Thyroid gland (tissue), 4 donors: ENCODE measurements around the gene GCC2. TPM values are rescaled to one million over a fixed set of nuclear protein-coding genes. Genes with fewer than 3 reads are reported as not detected.
"Not testable (repeated sequence)": the region's sequence is repeated elsewhere in the genome, so short reads cannot be mapped to it uniquely, and the experiment has no call there.

Source experiments
- DNase-seq, 2 donors: peaks; one replicate each; pipeline ENCODE4 v3.0.0-alpha.2; 2019
- H3K27ac ChIP-seq, 3 donors: fragments of 200-600 bp; sonication (generic); 1 replicate in 2 of 3; 2 replicates in 1 of 3; pipeline ENCODE4 v1.5.1; 2016 to 2019; ENCODE audit warnings: mild to moderate bottlenecking in 1 of 3, moderate library complexity in 1 of 3
- H3K27me3 ChIP-seq: fragments of 200-600 bp; sonication (generic); one replicate; pipeline ENCODE4 v1.5.1; 2019
- H3K36me3 ChIP-seq, 2 donors: fragments of 200-600 bp; sonication (generic); one replicate each; pipeline ENCODE4 v1.5.1; 2016 to 2019
- H3K4me1 ChIP-seq, 2 donors: fragments of 200-600 bp; sonication (generic); one replicate each; pipeline ENCODE4 v1.5.1; 2017 to 2019
- H3K4me3 ChIP-seq, 3 donors: fragments of 200-600 bp; sonication (generic); replicated peaks in 1 of 3; 1 replicate in 2 of 3; 2 replicates in 1 of 3; pipeline ENCODE4 v1.5.1; 2016; ENCODE audit warnings: mild to moderate bottlenecking in 1 of 3
- H3K9me3 ChIP-seq: fragments of 200-600 bp; sonication (generic); one replicate; pipeline ENCODE4 v1.5.1; 2017
- POLR2A ChIP-seq, 2 donors: fragments of 450-650 bp; IDR thresholded peaks; one replicate each; pipeline ENCODE4 v1.6.1; 2017; ENCODE audit warnings: antibody characterized with exemption in 2 of 2, mild to moderate bottlenecking in 2 of 2, moderate library complexity in 1 of 2
- WGBS, 2 donors: methylation state at CpG; one replicate each; pipeline ENCODE4 v1.1.5; 2017; 5-methylcytosine and 5-hydroxymethylcytosine counted together
- intact Hi-C: fragments of 100-400 bp; cut with DNase I; formaldehyde crosslinking; loops from one replicate; pipeline ENCODE4 v1.15.1; 2023
- total RNA-seq, 4 donors: library from RNA; depleted of rRNA; stranded (reverse); fragments of >200 nt; gene quantifications; one replicate each; pipeline ENCODE4 v1.2.3, GENCODE V29; 2016
- TF ChIP-seq, protein P1 (sequence below), 6 experiments: fragments of 200-600 bp in 3 of 6; fragments of 450-650 bp in 3 of 6; sonication (generic) in 3 of 6; IDR thresholded peaks; one replicate each; pipeline ENCODE4 v1.5.1; 2016 to 2019; ENCODE audit warnings: antibody characterized with exemption in 6 of 6, mild to moderate bottlenecking in 2 of 6, inconsistent platforms in 1 of 6, moderate library complexity in 1 of 6

The GCC2 gene
- total RNA-seq, 4 donors from 2014 or later, result 41.4 to 59.4 (median 54.0) TPM

DNA sequence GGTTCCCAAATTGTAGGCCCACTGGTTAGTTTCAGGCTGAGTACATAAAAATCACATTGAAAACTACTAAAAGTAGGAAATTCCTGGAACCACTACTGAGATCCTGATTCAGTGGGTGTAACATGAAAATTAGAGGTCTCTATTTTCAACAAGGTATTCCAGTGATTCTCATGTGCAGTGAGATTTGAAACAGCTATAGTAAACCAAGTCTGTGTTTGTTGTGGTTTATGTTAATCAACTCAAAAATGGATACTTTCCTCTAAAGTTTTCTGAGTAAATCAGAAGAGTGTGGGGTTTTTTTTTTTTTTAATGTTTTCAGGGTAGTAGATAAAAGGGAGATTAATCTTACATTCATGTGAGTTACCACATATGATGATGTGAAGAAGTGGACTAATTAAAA is 42.8 kb downstream of the GCC2 start:
- TF ChIP-seq, protein P1, sequence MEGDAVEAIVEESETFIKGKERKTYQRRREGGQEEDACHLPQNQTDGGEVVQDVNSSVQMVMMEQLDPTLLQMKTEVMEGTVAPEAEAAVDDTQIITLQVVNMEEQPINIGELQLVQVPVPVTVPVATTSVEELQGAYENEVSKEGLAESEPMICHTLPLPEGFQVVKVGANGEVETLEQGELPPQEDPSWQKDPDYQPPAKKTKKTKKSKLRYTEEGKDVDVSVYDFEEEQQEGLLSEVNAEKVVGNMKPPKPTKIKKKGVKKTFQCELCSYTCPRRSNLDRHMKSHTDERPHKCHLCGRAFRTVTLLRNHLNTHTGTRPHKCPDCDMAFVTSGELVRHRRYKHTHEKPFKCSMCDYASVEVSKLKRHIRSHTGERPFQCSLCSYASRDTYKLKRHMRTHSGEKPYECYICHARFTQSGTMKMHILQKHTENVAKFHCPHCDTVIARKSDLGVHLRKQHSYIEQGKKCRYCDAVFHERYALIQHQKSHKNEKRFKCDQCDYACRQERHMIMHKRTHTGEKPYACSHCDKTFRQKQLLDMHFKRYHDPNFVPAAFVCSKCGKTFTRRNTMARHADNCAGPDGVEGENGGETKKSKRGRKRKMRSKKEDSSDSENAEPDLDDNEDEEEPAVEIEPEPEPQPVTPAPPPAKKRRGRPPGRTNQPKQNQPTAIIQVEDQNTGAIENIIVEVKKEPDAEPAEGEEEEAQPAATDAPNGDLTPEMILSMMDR (IDR thresholded peaks at IDR 0.05), result no peak
- no peak for TF ChIP-seq POLR2A (IDR thresholded peaks at IDR 0.05)
- H3K4me1 ChIP-seq, result no peaks in the 10 kb centered on the region
- H3K36me3 ChIP-seq, result peaks cover 14 to 24% of the 10 kb centered on the region in 2 donors
- no peaks in the 10 kb centered on the region for H3K9me3 ChIP-seq
- H3K4me3 ChIP-seq, result no peak overlapping the region
- H3K27me3 ChIP-seq, result no peaks in the 10 kb centered on the region
- intact Hi-C loops, result no loop called here
- no peak overlapping the region for H3K27ac ChIP-seq
- no peak for DNase-seq

DNA sequence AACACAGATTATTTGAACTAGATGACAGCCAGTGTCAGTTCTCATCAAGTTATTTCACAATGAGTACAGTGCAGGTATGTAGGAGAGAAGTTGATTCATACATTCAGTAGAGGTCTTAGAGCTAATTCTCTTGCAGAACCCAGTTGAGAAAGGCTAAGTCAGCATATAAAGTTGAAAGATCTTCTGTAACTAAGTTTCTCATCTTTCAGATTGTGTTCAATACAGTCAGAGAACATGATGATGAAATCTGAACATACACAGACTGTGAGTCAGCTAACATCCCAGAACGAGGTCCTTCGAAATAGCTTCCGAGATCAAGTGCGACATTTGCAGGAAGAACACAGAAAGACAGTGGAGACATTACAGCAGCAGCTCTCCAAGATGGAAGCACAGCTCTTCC is 43.4 kb downstream of the GCC2 start:
- peaks cover 15 to 29% of the 10 kb centered on the region in 2 donors for H3K36me3 ChIP-seq
- intact Hi-C loops, result no loop called here
- no peaks in the 10 kb centered on the region for H3K4me1 ChIP-seq
- H3K27me3 ChIP-seq, result no peaks in the 10 kb centered on the region
- WGBS, 2 donors, result 91 to 95% methylated on average over 4 of the region's 4 CpGs
- TF ChIP-seq POLR2A (IDR thresholded peaks at IDR 0.05), result no peak
- TF ChIP-seq, protein P1 (IDR thresholded peaks at IDR 0.05), result no peak
- H3K4me3 ChIP-seq, result no peak overlapping the region
- no peak overlapping the region for H3K27ac ChIP-seq
- DNase-seq, result no peak
- no peaks in the 10 kb centered on the region for H3K9me3 ChIP-seq

DNA sequence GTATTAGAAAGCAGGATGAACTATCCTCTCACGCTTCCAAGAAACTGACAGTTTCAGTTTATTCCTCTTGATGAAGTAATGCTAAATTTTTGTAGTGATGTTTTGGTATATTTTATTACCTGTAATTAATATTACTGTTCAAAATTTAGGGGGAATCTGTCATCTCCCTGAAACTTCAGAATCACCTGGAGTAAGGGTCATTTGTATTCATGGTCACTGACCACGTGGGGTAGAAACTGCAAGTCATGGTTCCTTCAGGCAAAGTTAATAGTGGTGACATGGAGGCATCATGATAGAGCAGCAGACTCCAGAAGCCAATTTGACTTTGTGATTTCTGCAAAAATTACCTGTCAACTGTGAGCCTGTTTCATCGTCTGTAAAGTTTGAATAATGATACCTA is 47.2 kb downstream of the GCC2 start:
- 100% methylated on average over 2 of the region's 3 CpGs; no CpG with 5 or more reads in 1 of the 2 donors for WGBS, 2 donors
- H3K27ac ChIP-seq, H3K9me3 ChIP-seq, H3K27me3 ChIP-seq, H3K4me3 ChIP-seq, DNase-seq, H3K4me1 ChIP-seq, intact Hi-C loops: not testable (repeated sequence)
- H3K36me3 ChIP-seq, result peaks cover 13 to 18% of the 10 kb centered on the region in 2 donors

DNA sequence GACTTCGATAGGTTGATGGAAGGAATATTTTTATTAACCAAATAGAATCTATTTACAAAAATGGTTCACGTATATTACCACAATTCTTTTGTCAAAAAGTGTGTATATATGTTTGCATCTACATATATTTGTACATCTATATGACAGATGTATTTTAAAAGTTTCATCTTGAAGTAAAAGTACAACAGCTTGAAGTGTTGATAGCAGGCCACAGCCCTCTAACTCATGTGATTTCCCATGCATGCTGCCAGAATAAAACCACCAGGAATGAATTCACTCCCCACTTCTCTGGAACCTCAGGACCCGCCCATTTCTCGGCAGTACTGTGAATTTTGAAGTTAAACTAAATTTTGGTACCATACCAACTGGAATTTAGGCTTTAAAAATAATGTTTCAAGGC is 58.6 kb downstream of the GCC2 start:
- intact Hi-C loops, H3K9me3 ChIP-seq: not testable (repeated sequence)
- 90% methylated on average over 4 of the region's 4 CpGs for WGBS, 2 donors

DNA sequence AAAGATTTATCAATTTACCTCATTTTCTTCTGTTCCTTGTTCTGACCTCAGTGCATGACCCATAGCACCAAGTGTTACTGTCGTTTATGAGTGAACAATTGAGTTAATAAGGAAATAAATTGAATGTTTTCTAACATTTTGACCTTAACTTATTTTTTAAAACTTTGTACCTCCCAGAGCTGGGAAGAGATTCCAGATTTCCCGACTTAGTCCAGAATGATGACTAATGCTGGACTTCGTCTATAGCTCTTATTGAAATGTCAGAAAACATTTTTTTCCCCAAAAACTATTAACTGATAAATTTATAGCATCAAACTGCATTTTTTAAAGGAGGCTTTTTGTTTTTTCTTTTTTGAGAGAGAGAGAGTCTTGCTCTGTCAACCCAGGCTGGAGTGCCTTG is 63.4 kb downstream of the GCC2 start:
- DNase-seq, H3K36me3 ChIP-seq, H3K4me3 ChIP-seq, H3K4me1 ChIP-seq, H3K9me3 ChIP-seq, H3K27ac ChIP-seq, H3K27me3 ChIP-seq, intact Hi-C loops: not testable (repeated sequence)
- WGBS, 2 donors, result 74 to 86% methylated on average over 3 of the region's 3 CpGs

More for the DNA sequence above, 58.6 kb downstream of the GCC2 start:
- DNase-seq, H3K36me3 ChIP-seq, H3K4me1 ChIP-seq, H3K4me3 ChIP-seq, H3K27me3 ChIP-seq: not testable (repeated sequence)
- peak overlapping the region in 1 of 3 donors; percentile 24 for H3K27ac ChIP-seq

DNA sequence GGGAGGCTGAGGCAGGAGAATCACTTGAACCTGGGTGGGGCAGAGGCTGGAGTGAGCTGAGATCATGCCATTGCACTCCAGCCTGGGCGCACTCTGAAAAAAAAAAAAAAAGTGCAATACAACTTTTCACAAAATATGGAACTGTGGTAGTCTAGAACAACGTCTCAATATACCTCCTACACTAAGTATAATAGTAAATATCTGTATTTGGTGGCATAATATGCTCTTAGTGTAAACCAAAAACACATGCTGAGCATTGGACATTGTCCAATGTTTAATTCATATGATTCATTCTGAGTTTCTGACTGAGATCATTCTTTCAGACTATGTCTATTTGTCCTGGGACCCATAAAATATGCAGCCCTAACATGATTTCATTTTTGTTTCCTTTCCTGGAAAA is 65.5 kb downstream of the GCC2 start:
- 44 to 68% methylated on average over 2 of the region's 2 CpGs for WGBS, 2 donors

DNA sequence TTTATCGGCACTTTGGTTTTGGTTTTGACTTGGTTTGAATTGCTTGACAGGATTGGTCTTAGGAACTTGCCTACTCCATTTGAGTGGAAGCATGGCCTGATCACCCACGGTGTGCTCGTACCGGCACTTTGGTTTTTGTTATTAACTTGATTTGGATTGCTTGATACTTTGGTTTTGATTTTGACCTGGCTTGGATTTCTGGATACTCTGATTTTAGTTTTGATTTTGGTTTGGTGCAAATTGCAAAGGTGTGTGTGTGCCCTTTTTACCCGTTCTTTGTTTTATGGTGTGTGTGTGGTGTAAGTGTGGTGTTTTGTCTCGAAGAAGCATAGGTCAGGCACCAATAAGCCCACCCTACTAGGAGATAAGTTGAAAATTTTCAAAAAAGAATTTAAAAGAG is 75.7 kb downstream of the GCC2 start:
- 100% methylated on average over 5 of the region's 6 CpGs; no CpG with 5 or more reads in 1 of the 2 donors for WGBS, 2 donors
- H3K9me3 ChIP-seq, H3K36me3 ChIP-seq, DNase-seq, H3K4me3 ChIP-seq, H3K27me3 ChIP-seq, intact Hi-C loops, H3K27ac ChIP-seq, H3K4me1 ChIP-seq: not testable (repeated sequence)

More for the DNA sequence above, 65.5 kb downstream of the GCC2 start:
- DNase-seq, H3K4me3 ChIP-seq, H3K27me3 ChIP-seq, intact Hi-C loops, H3K36me3 ChIP-seq, H3K27ac ChIP-seq, H3K4me1 ChIP-seq, H3K9me3 ChIP-seq: not testable (repeated sequence)

DNA sequence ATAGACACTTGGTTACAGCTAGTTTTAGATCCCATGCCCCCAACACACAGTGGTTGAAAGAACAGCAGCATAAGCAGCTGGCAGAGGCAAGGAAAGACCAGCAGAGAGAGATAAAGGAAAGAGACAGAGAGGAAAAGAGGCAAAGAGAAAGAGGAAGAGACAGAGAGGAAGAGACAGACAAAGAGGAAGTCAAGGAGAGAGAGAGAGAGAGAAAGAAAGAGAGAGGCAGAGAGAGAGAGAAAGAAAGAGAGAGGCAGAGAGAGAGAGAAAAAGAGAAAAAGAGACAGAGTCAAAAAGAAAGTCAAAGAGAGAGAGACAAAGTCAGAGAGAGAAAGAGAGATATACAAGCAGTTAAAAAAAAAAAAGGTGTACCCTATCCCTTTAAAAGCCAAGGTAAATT is 76.3 kb downstream of the GCC2 start:
- H3K4me1 ChIP-seq, intact Hi-C loops, H3K4me3 ChIP-seq, DNase-seq, H3K36me3 ChIP-seq, H3K27me3 ChIP-seq, H3K27ac ChIP-seq, H3K9me3 ChIP-seq: not testable (repeated sequence)
